Activated CD4-positive, alpha-beta T cell treated with anti-CD3 and anti-CD28 coated beads, Interleukin-2, amount 50 U/mL, for 4 hours (primary cell): ENCODE results near the gene DIO3.

ENCODE experiments used
- DNase-seq, 2 experiments: peaks; one replicate each; pipeline ENCODE4 v3.0.0-alpha.2; 2020

The DIO3 gene

DNA sequence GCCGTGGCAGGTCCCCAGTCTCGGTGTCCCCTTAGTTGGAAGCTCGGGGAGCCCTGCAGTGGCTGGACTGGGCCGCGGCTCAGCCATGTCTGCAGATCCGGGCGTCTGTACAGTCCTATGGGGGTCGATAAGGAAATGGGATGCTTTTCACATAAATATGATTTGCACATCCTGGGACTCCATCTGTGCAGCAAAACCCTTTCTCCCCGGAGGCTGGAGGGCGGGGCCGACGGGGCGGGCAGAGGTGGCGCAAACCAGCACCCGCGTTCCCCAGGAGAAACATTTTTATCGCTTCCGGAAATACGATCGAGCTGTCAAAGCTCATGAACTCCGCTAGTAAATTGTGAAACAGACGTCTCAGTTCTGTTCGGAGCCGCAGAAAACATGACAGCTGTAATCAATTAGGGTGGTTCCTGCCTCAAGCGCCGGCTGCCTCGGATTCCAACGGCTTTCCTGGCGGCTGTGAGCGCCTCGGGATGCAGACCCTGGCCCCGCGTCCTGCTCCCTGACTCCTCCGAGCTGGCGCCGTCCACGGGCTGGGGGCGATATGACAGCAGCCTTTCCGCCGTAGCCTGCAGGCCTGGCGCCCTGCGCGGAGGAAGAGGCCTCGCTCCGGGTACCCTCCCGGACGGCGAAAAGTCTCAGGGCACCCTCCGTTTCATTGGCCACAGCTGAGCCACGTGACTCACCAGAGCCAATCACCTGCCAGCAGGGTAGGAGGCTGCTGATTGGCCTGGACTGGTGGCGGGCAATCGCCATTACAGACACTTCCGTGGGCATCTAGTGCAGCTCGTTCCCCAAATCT, 23.0 kb downstream of the DIO3 start:
- DNase-seq: no peak

DNA sequence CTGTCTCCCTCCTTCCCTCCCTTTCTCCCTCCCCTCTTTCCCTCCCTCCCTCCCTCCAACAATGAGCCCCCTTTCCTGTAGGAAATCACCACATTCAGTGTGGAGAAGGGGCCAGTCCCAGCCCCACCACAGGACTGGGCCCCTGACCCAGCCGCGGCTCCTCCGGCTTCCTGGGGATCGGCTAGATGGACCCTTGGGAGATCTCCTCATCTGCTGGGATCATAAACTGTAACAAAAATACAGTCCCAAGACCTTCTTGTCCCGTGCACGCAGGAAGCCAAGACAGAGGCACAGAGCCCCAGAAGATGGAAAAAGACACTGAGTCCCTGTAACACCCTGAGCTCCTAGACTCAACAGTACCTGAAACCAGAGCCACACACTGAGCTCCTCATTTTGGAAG, 23.9 kb downstream of the DIO3 start:
- DNase-seq: no peak

DNA sequence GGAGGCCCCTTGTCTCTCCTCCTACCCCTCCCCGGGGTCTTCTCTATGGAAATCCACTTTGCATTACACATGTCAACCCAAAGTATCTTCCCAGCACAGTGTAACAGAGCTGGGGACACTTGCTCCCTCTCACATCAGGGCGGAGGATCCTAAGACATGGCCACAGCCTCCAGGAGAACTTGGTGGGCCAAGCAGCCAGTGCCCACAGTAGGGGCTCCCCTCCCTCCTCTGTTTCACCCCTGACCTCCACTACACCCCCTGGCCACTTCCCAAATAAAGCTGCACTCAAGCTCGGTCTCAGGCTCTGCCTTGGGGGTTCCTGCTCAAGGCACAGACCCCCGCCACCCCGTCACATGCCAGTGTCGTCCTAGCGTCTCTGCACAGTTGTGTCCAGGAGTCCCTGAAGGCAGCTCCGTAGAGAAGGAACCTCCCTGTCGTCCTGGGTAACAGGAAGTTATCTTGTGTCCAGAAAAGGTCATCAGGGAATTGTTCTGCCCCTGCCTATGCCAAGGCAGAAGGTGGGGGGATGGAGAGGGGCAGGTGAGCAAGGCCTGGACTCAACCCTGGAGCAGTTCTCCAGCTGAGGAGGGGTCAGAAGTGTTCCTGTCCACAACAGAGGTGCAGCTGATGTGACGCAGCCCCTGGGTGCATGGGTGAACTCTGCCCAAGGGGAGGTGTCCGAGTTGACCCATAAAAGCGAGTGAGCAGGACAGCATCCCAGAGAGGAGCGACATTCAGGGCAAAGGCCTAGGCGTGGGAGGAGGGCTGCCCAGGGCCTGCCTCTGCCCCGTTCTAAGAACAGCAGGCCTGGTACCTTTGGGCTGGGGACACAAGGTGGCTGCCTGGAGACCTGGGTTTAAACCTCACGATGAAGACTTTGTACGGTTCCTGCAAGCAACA, 25.5 kb downstream of the DIO3 start:
- no peak for DNase-seq

DNA sequence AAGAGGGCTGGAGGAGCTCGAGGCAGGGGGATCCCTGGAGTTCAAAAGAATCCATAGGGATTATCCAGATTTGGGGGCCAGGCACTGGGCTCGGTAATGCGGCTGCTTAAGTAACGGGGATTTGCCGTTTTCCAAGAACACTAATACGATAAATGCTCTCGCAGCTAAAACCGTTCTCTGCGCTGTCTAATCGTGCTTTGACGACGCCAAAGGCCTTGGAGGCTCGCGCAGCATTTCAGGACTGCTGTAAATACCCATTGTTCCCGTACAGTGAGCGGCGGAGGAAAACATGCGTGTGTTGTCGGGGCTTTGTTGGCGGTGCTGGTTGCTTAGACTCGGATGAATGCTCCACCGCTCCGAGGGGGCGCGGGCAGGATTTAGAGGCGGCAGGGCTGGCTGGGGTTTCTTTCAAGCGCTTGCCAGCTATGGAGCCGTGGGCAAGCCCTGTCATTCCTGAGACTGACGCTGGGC, 26.2 kb downstream of the DIO3 start:
- DNase-seq: no peak

DNA sequence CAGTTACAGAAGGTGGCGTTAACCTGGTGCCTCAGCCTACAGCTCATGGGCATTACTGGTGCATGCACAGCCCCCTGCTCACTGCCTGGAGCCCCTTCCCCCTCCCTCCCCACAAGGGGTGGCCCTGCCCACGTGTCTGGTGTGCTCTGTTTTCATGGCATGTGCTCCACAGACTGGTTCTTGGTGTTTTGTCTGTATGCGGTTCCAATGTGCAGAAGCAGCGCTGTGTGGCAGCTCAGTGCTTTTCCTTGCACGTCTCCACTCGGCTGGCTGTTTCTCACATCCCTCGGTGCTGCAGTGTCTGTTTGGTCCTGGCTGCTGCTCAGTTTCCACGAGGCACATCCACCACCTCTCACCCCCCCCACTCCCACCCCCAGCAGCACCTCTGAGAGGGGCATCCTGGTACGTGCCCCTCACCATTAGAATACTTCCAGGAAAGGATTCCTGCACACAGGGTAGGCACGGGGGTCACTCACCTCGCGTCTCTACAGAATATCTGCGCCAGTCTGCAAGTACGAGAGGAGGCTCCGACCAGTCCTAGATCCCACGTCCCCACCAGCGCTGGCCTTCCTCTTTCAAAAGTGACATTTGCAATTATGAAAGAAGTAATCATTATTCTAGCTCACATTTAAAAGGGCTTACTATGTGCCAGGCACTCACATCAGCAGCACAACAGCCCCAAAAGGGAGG, 27.1 kb downstream of the DIO3 start:
- no peak for DNase-seq

DNA sequence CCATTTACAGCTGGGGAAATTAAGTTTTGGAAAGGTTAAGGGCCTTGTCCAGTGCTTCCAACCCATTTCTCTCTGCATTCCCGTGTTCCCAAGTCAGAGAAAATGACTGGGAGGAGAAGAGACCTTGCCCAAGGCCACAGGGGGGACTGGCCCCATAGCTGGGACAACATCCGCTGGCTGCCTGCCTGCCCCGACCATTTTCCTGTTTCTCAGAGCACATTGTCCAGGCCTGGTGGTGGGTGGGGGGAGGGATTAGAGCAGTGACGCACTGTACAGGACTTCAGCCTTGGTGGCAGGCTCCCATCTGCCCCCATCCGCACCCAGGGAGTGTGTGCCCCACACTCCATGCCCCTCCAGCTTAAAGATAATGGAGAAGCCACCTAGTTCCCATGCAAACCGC, 27.7 kb downstream of the DIO3 start:
- DNase-seq: no peak

DNA sequence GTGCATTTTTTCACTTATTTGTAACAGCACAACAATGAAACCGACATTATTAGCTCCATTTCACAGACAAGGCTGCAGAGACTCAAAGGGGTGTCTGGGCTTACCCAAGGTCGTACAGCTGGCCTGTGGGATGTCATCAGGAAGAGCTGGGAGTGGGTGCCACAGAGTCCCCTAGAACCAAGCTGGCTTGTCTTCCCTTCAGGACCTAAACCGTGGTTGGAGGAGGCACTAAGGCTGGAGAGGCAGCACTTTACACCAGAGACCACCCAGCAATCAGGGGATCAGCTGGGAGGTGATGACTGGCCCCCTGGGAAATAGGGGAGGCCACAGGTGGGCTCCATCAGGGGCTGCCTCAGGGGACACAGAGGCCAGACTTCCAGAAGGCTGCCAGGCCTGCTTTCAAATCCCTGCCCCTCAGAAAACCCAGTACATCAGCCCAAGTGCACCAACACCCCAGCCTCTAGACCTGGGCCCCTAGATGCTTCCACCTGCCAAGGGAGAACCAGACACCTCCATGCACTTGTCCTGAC, 28.3 kb downstream of the DIO3 start:
- DNase-seq: no peak

DNA sequence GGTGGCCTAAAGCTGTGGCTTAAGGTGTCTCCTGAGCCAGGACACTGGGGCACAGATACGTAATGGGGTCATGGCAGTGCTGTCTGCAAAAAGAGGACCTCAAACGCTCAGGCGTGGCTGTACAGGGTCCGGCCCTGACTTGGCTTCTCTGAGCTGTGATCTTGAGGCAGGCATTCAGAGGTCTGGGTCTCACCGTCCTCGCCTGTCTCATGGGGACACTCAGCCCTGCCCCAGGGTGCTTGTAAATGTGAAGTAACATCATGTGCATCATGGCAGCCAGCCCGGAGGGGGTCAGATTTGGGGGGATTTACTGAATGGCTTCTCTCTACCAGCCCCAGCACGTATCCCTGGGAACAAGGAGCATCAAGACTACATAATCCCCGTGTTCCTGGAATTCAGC, 28.8 kb downstream of the DIO3 start:
- DNase-seq: no peak

DNA sequence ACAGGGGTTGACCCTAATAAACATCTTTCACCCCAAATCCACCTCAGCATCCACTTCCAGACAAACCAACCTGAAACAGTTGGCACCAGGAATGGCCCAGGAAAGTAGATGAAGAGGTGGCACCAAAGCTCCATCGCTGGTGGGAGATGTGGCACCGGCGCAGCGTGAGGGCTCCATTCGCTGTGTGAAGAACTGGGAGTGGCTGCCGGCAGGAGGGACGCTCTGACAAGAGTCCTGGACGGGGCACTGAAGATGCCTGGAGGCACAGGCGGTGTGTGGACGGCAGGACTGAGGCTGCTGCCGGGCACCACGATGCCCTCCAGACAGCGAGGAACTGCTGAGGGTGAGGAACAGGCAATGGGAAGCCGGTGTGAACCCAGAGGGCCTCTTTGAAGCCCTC, 29.3 kb downstream of the DIO3 start:
- DNase-seq: no peak

DNA sequence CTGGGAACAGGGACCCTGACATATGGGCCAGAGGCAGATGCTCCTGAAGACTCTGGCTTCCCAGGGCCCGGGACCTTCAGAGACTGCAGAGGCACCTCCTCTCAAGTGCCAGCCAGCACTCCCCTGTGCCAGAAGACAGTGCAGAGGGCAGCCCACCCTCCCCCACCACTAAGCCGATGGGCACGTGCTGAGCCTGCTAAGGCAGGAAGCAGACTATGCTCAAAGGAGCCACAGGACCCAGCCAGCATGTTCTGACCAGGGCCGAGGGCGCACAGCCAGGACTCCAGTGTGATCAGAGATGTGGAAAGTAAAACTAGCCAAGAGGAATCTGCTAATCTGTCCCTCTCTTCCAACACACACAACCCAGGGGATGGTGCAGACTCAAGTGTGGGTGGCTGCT, 29.8 kb downstream of the DIO3 start:
- no peak for DNase-seq

DNA sequence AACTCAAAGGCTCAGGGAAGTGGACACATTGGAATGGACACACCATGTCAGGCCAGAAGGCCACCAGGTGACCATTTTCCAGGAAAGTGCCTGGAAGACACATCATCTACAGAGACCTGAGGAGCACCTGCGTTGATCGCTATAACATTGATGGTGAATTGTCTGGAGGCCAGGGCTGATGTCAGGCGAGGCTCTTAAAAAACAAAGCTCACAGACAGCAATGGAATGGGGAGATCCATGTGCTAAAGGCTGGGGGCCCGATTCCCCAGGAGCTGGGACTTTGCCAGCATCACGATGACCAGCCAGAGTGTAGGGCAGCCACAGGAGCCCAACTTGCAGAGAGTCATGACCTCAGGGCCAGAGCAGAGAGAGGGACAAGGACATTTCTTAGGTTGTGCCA, 30.3 kb downstream of the DIO3 start:
- DNase-seq: no peak

DNA sequence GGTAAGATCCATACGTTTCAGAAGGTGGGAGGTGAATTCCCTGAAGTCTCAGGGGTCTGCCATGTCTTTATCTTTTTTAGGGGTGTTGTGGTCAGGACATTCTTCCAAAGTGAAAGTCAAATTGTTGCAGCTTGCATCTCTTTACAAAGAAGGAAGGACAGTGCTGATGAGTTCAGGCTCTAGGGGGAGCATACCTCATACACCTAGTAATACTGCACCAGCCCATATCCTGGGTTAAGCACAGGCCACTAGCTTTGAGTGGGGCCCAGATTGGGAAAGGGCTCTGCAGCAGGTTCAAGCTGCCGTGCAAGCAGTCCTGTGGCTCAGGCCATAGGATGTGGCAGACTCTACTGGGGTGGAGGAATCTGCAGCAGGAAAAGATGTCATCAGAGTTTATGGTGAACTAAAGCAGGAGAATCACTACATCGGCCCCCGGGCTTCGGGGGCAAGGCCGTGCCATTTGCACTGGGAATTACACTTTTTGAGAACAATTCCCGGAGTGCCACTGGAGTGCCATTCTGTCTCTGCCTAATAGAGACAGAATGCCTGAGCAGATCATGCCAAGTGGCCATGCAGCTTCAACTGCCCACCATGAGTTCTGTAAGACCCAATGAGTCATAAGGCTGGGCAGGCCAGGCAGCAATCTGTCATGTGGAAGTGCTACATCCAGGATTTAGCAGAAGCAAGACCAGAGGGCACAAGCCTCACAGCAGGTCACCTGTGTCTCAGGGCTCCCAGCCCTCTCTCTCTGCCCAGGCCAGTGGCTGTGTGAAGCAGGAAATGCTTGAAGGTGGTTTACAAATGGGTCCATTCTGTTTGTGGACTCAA, 32.3 kb downstream of the DIO3 start:
- DNase-seq: no peak

DNA sequence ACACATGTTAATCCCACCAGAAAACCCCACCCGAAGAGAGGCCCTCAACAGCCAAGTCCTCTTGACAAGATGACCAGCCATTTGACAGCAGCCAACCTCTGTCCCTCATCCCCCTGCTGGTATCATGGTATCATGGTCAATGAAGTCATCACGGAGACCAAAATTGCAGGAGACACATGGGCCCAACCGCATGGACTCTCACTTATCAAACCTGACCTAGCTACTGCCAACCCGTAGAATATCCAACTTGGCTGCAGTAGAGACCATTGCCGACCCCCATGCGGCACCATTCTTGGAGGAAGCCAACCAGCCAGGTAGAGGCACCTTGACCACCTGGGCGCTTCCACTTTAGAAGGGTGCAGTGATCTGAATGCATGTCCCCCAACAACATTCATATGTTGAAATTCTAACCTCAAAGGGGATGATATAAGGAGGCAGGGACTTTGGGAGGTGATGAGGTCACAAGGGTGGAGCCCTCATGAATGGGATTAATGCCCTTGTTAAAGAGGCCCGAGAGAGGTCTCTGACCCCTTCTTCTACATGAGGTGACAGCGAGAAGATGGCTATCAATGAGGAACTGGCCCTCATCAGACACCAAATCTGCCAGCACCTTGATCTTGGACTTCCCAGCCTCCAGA, 33.3 kb downstream of the DIO3 start:
- DNase-seq: no peak

DNA sequence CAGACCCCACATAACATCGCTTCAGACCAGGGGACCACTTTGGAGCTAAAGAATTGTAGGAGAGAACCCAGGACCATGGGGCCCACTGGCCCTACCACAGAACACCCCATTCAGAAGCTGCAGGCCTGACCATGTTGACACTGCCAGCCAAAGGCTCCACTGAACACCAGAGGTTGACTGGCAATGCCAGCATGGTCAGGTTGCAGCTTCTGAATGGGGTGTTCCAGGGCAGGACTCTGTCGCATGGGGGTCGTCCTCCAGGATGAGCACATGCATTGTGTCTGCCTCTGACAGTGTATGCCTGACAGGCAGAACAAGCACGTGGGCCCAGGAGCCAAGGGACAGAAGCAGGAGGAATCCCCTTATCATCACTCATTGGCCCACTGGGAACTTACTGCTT, 34.1 kb downstream of the DIO3 start:
- DNase-seq: no peak

DNA sequence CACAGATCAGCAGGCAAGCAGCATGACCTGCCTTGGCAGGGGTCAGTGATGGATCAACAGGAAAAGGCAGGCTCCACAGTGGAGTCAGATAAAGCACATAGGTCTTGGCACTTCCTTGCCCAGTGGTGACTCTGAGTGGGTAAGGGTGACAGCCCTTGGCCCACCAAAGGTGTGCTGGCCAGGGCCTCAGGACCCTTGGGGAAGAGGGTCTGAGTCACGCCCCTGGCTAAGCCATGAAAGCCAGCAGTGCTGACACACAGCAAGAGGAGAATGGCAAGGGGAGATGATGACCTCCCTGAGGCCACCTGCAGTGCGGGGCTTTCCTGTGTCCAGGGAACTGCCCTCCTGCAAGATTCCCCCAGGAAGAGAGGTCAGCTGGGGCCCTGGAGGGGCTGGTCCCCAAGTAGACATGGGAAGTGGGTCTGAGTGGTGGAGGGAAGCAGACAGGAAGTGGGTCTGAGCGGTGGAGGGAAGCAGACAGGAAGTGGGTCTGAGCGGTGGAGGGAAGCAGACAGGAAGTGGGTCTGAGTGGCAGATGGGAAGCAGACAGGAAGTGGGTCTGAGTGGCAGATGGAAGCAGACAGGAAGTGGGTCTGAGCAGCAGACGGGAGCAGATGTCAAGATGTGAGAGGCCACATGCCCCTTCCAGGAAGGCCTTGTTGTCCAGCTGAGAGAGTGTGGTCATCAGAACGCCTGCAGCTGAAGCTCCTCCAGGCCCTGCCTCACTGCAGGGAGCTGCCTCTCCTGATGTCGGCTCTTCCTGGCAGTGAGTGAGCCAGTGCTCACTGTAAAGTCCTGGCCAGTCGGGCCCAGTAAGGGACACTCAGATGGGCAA, 34.8 kb downstream of the DIO3 start:
- DNase-seq: no peak

DNA sequence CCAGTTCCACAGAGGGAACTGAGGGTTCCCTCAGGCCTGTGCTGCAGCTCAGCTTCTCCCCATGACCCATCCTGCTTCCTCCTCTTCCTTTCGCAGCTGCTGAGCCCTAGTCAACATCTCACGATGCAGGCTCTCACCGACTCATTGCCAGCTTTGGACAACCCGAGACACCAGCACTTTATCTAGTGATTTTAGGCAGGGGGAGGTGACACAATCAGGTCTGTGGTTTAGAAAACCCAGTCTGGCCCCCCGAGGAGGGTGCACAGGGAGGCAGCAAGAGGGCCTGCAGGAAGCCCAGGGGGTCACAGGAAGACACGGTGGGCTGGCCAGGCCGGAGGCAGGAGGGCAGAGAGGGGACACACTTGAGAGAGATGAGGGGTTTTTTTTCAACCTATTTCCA, 35.4 kb downstream of the DIO3 start:
- DNase-seq: no peak

DNA sequence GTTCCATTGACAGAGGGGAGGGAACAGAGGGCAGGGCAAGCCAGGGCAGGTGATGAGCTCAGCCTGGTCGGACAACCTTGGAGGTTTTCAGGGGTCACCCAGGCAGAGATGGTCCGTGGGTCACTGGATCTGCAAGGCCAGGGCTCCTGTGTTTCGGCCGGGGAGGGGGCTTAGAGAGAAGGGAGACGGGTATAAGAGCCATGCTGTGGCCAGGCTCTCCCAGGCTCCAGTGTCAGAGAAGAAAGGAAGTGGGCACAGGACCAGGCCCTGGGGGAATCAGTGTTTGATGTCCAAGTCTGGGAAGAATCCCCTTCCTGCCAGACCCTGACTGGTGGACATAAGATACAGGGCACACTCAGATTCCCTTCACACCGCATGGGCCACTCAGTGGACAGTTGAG, 36.9 kb downstream of the DIO3 start:
- no peak for DNase-seq

DNA sequence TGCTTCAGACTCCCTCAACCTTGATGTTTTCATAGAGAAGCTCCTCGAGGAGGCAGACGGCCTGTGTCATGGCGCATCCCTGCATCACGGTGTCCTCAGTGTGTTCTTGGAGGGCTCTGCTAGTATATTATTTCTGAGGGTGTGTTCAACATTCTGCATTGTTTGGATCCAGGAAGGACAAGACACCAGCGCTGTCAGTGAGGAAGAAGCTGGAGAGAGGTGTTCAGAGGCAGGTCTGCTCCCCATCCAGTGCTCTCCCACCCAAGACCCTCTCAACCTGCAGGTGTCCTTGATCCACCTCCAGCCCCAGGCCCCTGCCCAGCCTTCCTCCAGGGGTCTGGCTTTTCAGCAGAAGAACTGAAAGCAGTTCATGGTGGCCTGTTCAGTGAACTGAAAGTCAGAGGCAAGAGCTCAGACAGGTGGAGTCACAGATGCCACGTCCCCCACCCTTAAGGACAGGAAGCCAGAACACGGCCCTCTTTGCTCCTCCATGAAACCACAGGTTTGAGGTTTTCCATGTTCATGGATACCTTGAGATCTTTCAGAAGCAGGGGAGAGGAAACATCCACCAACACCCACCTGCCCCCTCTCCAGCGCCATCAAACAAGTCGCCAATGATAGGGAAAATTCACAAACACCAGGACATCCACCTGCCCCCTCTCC, 37.4 kb downstream of the DIO3 start:
- no peak for DNase-seq

DNA sequence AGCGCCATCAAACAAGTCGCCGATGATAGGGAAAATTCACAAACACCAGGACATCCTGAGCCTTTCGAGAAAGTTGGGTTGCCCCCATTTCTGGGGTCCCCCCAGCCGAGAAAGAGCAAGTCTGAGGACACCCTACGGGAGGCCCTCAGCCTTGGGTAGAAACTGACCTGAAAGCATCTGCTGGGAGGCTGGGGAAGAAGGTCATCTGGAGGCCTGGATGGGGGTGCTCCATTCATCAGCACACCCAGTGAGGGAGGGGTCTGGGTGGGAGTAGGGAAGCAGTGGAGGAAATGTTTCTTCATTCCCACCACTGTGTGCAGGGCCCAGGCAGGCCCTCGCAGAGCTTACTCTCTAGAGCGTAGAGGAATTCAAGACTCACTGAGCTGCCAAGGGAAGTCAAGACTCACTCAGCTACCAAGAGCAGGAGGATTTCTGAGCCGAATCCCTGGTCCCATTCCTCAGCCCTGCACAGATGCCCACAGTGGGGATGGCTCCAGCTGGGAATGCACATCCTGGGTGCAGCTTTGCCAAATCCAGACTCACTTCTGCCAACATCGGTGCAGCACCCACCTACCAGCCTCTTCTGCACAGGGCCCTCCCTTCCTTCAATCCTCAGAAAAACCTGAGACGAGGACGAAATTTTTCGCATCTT, 38.1 kb downstream of the DIO3 start:
- DNase-seq: no peak
